GM12878 (cell line): ENCODE results near the gene MATN1. TPM values are rescaled to one million over a fixed set of nuclear protein-coding genes. Genes with fewer than 3 reads are reported as not detected.
A peak's percentile ranks its signal among the peaks of the same experiment; 100 is the strongest.

Source experiments
- BRCA1 ChIP-seq: IDR thresholded peaks from 2 replicates; pipeline ENCODE4 v1.6.1; 2011; ENCODE audit warnings: low read depth, low read length, improper control_type of control experiment
- CBX3 ChIP-seq: fragments of 200-600 bp; sonication (generic); IDR thresholded peaks from 2 replicates; pipeline ENCODE4 v1.6.1; 2016; ENCODE audit warnings: low read depth, borderline replicate concordance
- CHD1 ChIP-seq: IDR thresholded peaks from 2 replicates; pipeline ENCODE4 v1.6.1; 2012; ENCODE audit warnings: low read depth, low read length, improper control_type of control experiment
- IKZF1 ChIP-seq: fragments of 450-650 bp; conservative IDR thresholded peaks from 2 replicates; pipeline ENCODE4 v1.6.1; 2017; ENCODE audit warnings: antibody characterized with exemption, mild to moderate bottlenecking
- POLR2A ChIP-seq: IDR thresholded peaks from 2 replicates; pipeline ENCODE4 v1.6.1; 2011; ENCODE audit warnings: low read depth, mild to moderate bottlenecking, low read length
- RFX5 ChIP-seq: IDR thresholded peaks from 2 replicates; pipeline ENCODE4 v1.6.1; 2011; ENCODE audit warnings: low read depth, low read length, improper control_type of control experiment
- SIN3A ChIP-seq: IDR thresholded peaks from 2 replicates; pipeline ENCODE4 v1.6.1; 2012; ENCODE audit warnings: low read depth, low read length, improper control_type of control experiment
- SUPT20H ChIP-seq: IDR thresholded peaks from 2 replicates; pipeline ENCODE4 v1.6.1; 2011; ENCODE audit warnings: low read depth, mild to moderate bottlenecking, low read length, moderate library complexity, borderline replicate concordance; ENCODE audit not compliant: control insufficient read depth
- YY1 ChIP-seq: IDR thresholded peaks from 2 replicates; pipeline ENCODE4 v1.6.1; 2011; ENCODE audit warnings: low read depth, mild to moderate bottlenecking, low read length
- polyA plus RNA-seq, 11 experiments: library from polyadenylated mRNA; depleted of rRNA in 4 of 11; unstranded in 6 of 11; stranded (reverse) in 5 of 11; fragments of >200 nt; fragmentation: Nextera tagmentation in 4 of 11; fragmentation: Illumina TruSeq in 1 of 11; extraction: Ambion mirVana in 4 of 11; extraction: Trizol in 1 of 11; gene quantifications; 1 replicate in 1 of 11; 2 replicates in 10 of 11; pipeline versions ENCODE4 v1.2.1 to v1.2.3, GENCODE V29; 2011 to 2016; ENCODE audit warnings: inconsistent platforms in 2 of 11, missing spikeins in 2 of 11, low read depth in 1 of 11
- total RNA-seq, 4 experiments: library from RNA; depleted of rRNA in 3 of 4; stranded (reverse); fragments of >200 nt in 3 of 4; fragmentation: Illumina TruSeq in 1 of 4; extraction: Trizol in 1 of 4; gene quantifications; 2 replicates each; pipeline versions ENCODE4 v1.2.1 to v1.2.3, GENCODE V29; 2013 to 2021
- TF ChIP-seq, protein P1 (sequence below), 3 experiments: IDR thresholded peaks in 2 of 3; conservative IDR thresholded peaks in 1 of 3; 2 replicates each; pipeline ENCODE4 v1.5.1; 2011; ENCODE audit warnings: low read depth in 3 of 3, low read length in 3 of 3, mild to moderate bottlenecking in 3 of 3, control low read depth in 2 of 3, moderate library complexity in 2 of 3, inconsistent platforms in 1 of 3, mixed read lengths in 1 of 3; ENCODE audit not compliant: control insufficient read depth in 2 of 3, insufficient read depth in 1 of 3; ENCODE audit errors: extremely low read depth in 1 of 3
- TF ChIP-seq, protein P2 (sequence below): fragments of 450-650 bp; IDR thresholded peaks from 2 replicates; pipeline ENCODE4 v1.6.1; 2016; ENCODE audit warnings: mild to moderate bottlenecking

The MATN1 gene
- total and polyA plus RNA-seq, 10 of the 15 experiments (the other 5 are each of a cell fraction or from before 2014, with no cell fraction given): 0.04 to 0.50 (median 0.10) TPM; not detected in 1

DNA sequence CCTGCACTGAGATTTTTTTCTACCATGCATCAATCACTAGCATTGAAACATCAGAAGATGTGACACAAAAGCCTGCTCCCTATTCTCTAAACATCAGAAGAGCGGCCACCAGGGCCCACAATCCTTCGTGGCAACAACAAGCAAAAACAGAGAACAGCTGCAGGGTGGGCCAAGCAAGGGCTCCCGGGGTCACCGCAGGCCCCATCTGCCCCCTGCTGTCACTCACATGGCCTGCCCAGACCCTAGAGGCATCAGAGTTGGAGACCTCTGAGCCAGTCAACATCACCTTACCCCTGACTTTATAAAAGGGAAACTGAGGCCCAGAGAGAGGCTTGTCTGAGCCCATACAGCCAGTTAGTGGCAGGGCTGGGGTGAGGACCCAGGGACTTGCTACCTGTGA lies 32.4 kb upstream of the MATN1 start (continued):
- TF ChIP-seq, protein P1, sequence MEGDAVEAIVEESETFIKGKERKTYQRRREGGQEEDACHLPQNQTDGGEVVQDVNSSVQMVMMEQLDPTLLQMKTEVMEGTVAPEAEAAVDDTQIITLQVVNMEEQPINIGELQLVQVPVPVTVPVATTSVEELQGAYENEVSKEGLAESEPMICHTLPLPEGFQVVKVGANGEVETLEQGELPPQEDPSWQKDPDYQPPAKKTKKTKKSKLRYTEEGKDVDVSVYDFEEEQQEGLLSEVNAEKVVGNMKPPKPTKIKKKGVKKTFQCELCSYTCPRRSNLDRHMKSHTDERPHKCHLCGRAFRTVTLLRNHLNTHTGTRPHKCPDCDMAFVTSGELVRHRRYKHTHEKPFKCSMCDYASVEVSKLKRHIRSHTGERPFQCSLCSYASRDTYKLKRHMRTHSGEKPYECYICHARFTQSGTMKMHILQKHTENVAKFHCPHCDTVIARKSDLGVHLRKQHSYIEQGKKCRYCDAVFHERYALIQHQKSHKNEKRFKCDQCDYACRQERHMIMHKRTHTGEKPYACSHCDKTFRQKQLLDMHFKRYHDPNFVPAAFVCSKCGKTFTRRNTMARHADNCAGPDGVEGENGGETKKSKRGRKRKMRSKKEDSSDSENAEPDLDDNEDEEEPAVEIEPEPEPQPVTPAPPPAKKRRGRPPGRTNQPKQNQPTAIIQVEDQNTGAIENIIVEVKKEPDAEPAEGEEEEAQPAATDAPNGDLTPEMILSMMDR (IDR thresholded peaks at IDR 0.05 in 2 of 3, conservative IDR thresholded peaks at IDR 0.05 in 1 of 3; ENCODE audit: control insufficient read depth in 2 of 3, extremely low read depth in 1 of 3, insufficient read depth in 1 of 3, low read depth in 3 of 3, low read length in 3 of 3): peak in 1 of 3 experiments; percentile 23; a peak in 1 of 6 replicates
- TF ChIP-seq SUPT20H (no peak), YY1 (no peak), CBX3 (no peak), SIN3A (no peak), IKZF1 (no peak), BRCA1 (no peak), POLR2A (peak; percentile 70), RFX5 (no peak), CHD1 (0 out of 2 replicates have a peak, but pooled peaks have one; percentile 54)
- TF ChIP-seq, protein P2, sequence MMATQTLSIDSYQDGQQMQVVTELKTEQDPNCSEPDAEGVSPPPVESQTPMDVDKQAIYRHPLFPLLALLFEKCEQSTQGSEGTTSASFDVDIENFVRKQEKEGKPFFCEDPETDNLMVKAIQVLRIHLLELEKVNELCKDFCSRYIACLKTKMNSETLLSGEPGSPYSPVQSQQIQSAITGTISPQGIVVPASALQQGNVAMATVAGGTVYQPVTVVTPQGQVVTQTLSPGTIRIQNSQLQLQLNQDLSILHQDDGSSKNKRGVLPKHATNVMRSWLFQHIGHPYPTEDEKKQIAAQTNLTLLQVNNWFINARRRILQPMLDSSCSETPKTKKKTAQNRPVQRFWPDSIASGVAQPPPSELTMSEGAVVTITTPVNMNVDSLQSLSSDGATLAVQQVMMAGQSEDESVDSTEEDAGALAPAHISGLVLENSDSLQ: peak; percentile 66
- TF ChIP-seq, all 136 proteins: peak for 7
